ENCODE data around the gene NRN1. TPM values are rescaled to one million over a fixed set of nuclear protein-coding genes. Genes with fewer than 3 reads are reported as not detected.

The NRN1 gene
- total RNA-seq, 1 experiment from 2014 or later: not detected

GRCh38 chr6:6006006-6006427 is 708 bp downstream of the NRN1 start:
- peak; percentile 64 for DNase-seq
- Histone ChIP-seq H3K4me3 (ENCODE audit: insufficient read depth, low read depth, low read length) (peak overlapping the region; percentile 9; the same call in 1 of the 2 replicates), H3K36me3 (replicated peaks; ENCODE audit: control insufficient read depth, insufficient read depth, low read length) (no peaks in the 10 kb centered on the region), H3K27me3 (ENCODE audit: control insufficient read depth, insufficient read depth, low read length) (peaks cover 91% of the 10 kb centered on the region)

- H3K4me3 ChIP-seq (ENCODE audit: insufficient read depth, low read depth, low read length): no peak overlapping the region
- peaks cover 96% of the 10 kb centered on the region for H3K27me3 ChIP-seq (ENCODE audit: control insufficient read depth, insufficient read depth, low read length)
- DNase-seq: peak; percentile 45
These were observed 1.4 kb downstream of the NRN1 start for GRCh38 chr6:6005051-6006005.

GRCh38 chr6:6004390-6004995 is 2.2 kb downstream of the NRN1 start:
- peaks cover 96% of the 10 kb centered on the region for H3K27me3 ChIP-seq (ENCODE audit: control insufficient read depth, insufficient read depth, low read length)
- peak overlapping the region; percentile 33; the same call in 1 of the 2 replicates for H3K4me3 ChIP-seq (ENCODE audit: insufficient read depth, low read depth, low read length)
- peak; percentile 63 for DNase-seq
- no peaks in the 10 kb centered on the region for H3K36me3 ChIP-seq (replicated peaks; ENCODE audit: control insufficient read depth, insufficient read depth, low read length)

More at GRCh38 chr6:6005051-6006005, 1.4 kb downstream of the NRN1 start:
- no peaks in the 10 kb centered on the region for H3K36me3 ChIP-seq (replicated peaks; ENCODE audit: control insufficient read depth, insufficient read depth, low read length)

- H3K27me3 ChIP-seq (ENCODE audit: control insufficient read depth, insufficient read depth, low read length): peaks cover 96% of the 10 kb centered on the region
- peak; percentile 89 for DNase-seq
These were observed 2.9 kb downstream of the NRN1 start for GRCh38 chr6:6003621-6004366.

GRCh38 chr6:6002848-6003620 is 3.7 kb downstream of the NRN1 start:
- peaks cover 100% of the 10 kb centered on the region for H3K27me3 ChIP-seq (ENCODE audit: control insufficient read depth, insufficient read depth, low read length)
- H3K4me3 ChIP-seq (ENCODE audit: insufficient read depth, low read depth, low read length): peak overlapping the region; percentile 33; the same call in 1 of the 2 replicates

More at GRCh38 chr6:6003621-6004366, 2.9 kb downstream of the NRN1 start:
- H3K36me3 ChIP-seq (replicated peaks; ENCODE audit: control insufficient read depth, insufficient read depth, low read length): no peaks in the 10 kb centered on the region
- H3K4me3 ChIP-seq (ENCODE audit: insufficient read depth, low read depth, low read length): peak overlapping the region; percentile 33

GRCh38 chr6:6002005-6002847 is 4.5 kb downstream of the NRN1 start:
- Histone ChIP-seq H3K36me3 (replicated peaks; ENCODE audit: control insufficient read depth, insufficient read depth, low read length) (no peaks in the 10 kb centered on the region), H3K27me3 (ENCODE audit: control insufficient read depth, insufficient read depth, low read length) (peaks cover 100% of the 10 kb centered on the region), H3K4me3 (ENCODE audit: insufficient read depth, low read depth, low read length) (peak overlapping the region; percentile 37)
- peak; percentile 82 for DNase-seq

More at GRCh38 chr6:6002848-6003620, 3.7 kb downstream of the NRN1 start:
- no peak for DNase-seq
- H3K36me3 ChIP-seq (replicated peaks; ENCODE audit: control insufficient read depth, insufficient read depth, low read length): no peaks in the 10 kb centered on the region

GRCh38 chr6:6001443-6001842 is 5.3 kb downstream of the NRN1 start:
- Histone ChIP-seq H3K4me3 (ENCODE audit: insufficient read depth, low read depth, low read length) (no peak overlapping the region), H3K27me3 (ENCODE audit: control insufficient read depth, insufficient read depth, low read length) (peaks cover 100% of the 10 kb centered on the region), H3K36me3 (replicated peaks; ENCODE audit: control insufficient read depth, insufficient read depth, low read length) (no peaks in the 10 kb centered on the region)
- peak; percentile 31 for DNase-seq

- Histone ChIP-seq H3K27me3 (ENCODE audit: control insufficient read depth, insufficient read depth, low read length) (peaks cover 99% of the 10 kb centered on the region), H3K4me3 (ENCODE audit: insufficient read depth, low read depth, low read length) (peak overlapping the region; percentile 27), H3K36me3 (replicated peaks; ENCODE audit: control insufficient read depth, insufficient read depth, low read length) (no peaks in the 10 kb centered on the region)
- peak; percentile 71 for DNase-seq
These were observed 6.8 kb downstream of the NRN1 start for GRCh38 chr6:5999688-6000608.

GRCh38 chr6:5998711-5999687 is 7.7 kb downstream of the NRN1 start:
- H3K27me3 ChIP-seq (ENCODE audit: control insufficient read depth, insufficient read depth, low read length): peaks cover 99% of the 10 kb centered on the region
- no peaks in the 10 kb centered on the region for H3K36me3 ChIP-seq (replicated peaks; ENCODE audit: control insufficient read depth, insufficient read depth, low read length)
- peak; percentile 88 for DNase-seq
- H3K4me3 ChIP-seq (ENCODE audit: insufficient read depth, low read depth, low read length): peak overlapping the region; percentile 27; the same call in 1 of the 2 replicates

GRCh38 chr6:5998236-5998635 is 8.5 kb downstream of the NRN1 start:
- peaks cover 99% of the 10 kb centered on the region for H3K27me3 ChIP-seq (ENCODE audit: control insufficient read depth, insufficient read depth, low read length)

GRCh38 chr6:5997420-5997987 is 9.2 kb downstream of the NRN1 start:
- peak overlapping the region; percentile 2; the same call in 1 of the 2 replicates for H3K4me3 ChIP-seq (ENCODE audit: insufficient read depth, low read depth, low read length)
- no peaks in the 10 kb centered on the region for H3K36me3 ChIP-seq (replicated peaks; ENCODE audit: control insufficient read depth, insufficient read depth, low read length)
- peak; percentile 85 for DNase-seq
- peaks cover 99% of the 10 kb centered on the region for H3K27me3 ChIP-seq (ENCODE audit: control insufficient read depth, insufficient read depth, low read length)

More at GRCh38 chr6:5998236-5998635, 8.5 kb downstream of the NRN1 start:
- Histone ChIP-seq H3K4me3 (ENCODE audit: insufficient read depth, low read depth, low read length) (no peak overlapping the region), H3K36me3 (replicated peaks; ENCODE audit: control insufficient read depth, insufficient read depth, low read length) (no peaks in the 10 kb centered on the region)
- DNase-seq: peak; percentile 50
